ENCODE measurements around the gene STXBP1.
"Not testable (repeated sequence)": the region's sequence is repeated elsewhere in the genome, so short reads cannot be mapped to it uniquely, and the experiment has no call there.

The STXBP1 gene

DNA sequence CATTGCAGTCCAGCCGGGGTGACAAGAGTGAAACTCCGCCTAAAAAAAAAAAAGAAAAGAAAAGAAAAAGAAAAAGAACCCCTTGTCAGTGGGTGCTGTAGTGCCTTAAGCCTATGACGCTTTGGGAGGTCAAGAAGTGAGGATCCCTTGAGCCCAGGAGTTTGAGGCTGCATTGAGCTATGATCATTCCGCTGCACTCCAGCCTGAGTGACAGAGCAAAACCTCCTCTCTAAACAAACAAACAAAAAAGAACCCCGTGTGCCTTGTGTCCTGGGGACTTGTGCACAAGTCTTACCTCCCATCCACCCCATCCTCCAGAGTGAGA is 33.5 kb upstream of the STXBP1 start:
- no peak for FAIRE-seq

GRCh38 chr9:127578952-127579853 is 32.9 kb upstream of the STXBP1 start:
- FAIRE-seq, result no peak

DNA sequence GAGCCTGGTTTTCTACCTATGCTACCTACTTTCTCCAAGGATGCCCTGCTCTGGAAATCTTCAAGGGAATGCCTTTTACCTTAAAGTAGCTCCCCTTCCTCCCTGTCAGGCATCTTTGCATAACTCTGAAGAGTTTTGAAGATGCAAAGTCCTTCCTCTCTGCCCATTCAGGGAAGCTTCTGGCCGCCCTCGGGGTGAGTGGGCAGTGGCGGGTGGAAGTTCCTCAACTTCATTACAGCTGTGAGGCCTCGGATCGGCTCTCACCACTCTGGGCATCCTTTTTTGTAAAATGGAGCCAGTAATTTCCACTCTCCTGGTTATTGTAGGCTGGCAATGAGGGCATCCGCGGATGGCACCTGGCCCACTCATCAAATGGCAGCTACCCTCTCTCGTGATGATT is 31.7 kb upstream of the STXBP1 start:
- no peak for FAIRE-seq

DNA sequence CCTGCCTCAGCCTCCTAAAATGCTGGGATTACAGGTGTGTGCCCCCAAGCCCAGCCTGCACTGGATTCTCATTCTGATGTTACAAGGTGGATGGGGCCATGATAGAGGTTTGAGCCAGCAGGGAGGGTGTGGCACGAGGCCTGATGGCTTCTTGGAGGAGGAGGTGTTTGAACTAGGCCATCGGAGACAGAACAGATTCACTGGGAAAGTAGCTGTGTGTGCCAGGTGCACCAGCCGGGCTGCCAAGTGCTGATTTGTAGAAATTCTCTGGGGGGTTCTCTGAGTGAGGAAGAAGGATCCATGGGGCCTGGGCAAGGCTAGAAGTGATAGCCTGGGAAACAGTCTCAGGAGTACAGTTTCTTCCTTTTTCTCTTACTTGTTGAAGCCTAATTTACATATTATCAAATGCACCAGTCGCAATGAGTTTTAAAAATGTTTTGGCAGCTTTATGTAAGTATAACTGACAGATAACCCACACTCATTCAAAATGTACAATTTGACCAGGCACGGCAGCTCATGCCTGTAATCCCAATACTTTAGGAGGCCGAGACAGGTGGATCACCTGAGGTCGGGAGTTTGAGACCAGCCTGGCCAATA is 31.1 kb upstream of the STXBP1 start:
- no peak for FAIRE-seq

GRCh38 chr9:127584474-127584805 is 27.6 kb upstream of the STXBP1 start:
- FAIRE-seq, result not testable (repeated sequence)

- FAIRE-seq, result no peak
Measured at GRCh38 chr9:127585161-127585819, 26.8 kb upstream of the STXBP1 start.

DNA sequence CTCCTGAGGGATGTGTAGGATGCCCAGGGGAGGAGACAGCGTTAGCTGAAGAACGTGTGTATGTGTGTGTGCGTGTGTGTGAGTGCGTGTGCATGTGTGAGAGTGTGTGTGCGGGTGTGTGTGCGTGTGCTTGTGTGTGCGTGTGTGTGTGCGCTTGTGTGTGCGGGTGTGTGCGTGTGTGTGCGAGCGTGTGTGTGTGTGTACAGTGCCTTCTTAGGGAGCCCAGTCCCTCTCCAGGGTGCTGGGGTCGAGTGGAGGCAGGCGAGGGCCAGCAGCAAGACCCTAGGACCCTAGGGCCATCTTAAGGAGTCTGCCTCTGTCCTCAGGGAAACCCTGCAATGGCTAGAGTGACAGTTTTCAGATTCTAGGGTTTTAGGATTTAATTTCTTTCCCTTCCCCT is 26.0 kb upstream of the STXBP1 start:
- FAIRE-seq, result no peak

- no peak for FAIRE-seq
Measured at GRCh38 chr9:127586537-127586936, 25.5 kb upstream of the STXBP1 start.

DNA sequence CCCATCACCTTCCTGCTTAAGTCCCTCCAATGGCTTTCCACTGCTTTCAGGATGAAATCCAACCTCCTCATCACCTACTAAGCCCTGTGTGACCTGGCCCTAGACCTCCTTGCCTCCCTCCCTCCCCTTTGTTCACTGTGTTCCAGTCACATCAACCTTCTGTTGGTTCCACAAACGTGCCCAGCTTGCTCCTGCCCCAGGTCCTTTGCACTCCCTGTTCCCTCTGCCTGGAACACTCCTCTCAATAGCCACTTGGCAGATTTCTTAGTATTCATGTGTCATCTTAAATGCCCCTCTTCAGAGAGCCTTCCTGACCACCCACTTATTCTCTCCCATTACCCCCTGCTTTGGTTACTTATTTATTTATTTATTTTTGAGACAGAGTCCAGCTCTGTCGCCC is 24.1 kb upstream of the STXBP1 start:
- no peak for FAIRE-seq

DNA sequence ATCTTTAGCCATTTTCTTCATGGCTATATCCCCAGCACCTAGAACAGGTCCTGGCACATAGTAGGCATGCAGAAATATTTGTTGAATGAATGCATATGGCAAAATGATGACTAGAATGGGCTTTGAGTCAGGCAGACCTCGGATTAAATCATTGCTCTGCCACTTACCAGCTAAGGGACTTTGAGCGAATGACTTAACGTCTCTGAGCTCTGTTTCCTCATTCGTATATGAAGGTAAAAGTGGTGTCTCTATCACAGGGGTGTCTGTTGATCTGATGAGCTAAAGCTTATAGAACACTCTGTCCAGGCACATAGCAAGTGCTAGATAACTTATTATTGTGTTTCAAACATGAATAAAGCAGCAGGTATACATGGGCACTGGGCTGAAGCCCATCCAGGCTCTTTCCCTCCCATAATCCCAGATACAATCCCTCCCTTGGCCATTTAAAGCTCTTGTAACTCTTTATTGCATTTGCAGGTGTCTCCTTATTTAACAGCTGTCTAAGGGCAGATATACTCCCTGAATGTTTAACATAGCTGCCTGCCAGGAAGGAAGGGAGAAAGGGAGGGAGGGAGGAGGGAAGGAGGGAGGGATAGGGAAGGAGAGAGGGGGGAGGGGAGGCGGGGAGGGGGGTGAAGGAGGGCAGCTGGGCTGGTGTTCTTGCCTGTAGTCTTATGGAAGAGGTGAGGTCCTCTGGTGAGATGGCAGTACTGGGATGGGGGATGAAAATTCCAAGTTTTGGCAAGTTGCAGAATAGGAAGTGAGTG is 23.2 kb upstream of the STXBP1 start:
- FAIRE-seq, result no peak

DNA sequence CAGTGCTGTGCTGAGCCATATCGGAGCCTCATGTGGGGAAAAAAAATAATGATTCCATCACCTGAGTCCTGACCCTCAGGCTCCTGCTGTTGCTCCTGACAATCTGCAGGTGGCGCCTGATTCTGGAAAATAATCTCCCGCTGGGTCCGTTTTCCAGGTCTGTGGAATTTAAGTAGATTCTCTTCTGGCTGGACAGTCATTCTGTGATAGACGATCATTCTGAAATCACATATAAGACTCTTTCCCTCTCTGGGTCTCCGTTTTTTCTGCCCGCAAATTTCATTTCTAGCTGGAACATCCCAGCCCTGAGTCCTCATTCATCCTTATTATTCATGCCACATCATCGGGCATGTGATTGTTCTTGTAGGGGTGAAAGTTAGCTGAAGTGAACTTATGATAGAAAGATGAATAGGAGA is 22.1 kb upstream of the STXBP1 start:
- FAIRE-seq, result no peak

DNA sequence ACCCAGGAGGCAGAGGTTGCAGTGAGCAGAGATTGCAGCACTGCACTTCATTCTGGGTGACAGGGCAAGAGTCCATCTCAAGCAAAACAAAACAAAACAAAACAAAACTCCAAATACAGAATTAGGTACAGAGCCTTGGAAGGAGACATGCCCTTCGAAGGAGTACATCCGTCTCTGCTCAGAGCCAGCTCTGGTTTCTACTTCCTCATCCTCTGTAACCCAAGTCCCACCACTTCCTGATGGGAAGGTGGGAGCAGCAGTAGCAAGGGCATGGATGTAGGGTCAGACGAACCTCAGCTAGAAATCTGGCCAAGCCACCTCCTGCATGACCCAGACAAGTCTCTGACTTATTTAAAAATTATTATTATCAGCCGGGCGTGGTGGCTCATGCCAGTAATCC is 16.5 kb upstream of the STXBP1 start:
- FAIRE-seq, result no peak

- FAIRE-seq, result no peak
Measured at GRCh38 chr9:127598839-127599549, 13.1 kb upstream of the STXBP1 start.

GRCh38 chr9:127599550-127599891 is 12.6 kb upstream of the STXBP1 start:
- FAIRE-seq, result no peak

DNA sequence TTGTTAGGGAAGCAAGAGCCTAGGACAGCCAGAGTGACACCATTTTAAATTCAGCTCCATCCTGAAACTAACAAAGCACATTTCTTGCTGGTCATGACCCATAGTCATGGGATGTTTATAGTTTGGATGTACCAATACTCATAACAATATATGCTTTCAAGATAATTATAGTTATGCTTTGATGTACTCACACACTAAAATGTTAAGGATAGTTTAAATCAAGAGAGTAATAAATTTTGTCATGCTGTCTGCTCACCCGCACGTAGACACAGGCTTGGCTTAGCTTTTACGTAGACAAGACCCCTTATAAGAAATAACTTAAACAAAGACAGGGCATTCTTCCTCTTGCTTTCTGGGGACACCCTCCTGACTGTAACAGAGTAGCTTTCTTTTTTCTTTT is 8.9 kb upstream of the STXBP1 start:
- FAIRE-seq, result no peak

DNA sequence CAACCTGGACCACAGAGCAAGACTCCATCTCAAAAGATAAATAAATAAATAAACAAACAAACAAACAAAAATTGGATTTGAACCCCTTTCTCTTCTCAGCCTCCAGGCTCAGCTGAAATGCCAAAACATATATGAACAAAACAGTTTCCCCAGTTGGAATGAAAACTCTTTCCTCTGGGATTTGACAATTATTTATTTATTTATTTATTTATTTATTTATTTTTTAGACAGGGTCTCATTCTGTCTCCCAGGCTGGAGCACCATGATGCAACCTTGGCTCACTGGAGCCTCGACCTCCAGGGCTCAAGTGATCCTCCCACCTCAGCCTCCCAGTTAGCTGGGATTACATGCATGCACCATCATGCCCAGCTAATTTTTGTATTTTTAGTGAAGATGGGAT is 6.0 kb upstream of the STXBP1 start:
- no peak for FAIRE-seq

DNA sequence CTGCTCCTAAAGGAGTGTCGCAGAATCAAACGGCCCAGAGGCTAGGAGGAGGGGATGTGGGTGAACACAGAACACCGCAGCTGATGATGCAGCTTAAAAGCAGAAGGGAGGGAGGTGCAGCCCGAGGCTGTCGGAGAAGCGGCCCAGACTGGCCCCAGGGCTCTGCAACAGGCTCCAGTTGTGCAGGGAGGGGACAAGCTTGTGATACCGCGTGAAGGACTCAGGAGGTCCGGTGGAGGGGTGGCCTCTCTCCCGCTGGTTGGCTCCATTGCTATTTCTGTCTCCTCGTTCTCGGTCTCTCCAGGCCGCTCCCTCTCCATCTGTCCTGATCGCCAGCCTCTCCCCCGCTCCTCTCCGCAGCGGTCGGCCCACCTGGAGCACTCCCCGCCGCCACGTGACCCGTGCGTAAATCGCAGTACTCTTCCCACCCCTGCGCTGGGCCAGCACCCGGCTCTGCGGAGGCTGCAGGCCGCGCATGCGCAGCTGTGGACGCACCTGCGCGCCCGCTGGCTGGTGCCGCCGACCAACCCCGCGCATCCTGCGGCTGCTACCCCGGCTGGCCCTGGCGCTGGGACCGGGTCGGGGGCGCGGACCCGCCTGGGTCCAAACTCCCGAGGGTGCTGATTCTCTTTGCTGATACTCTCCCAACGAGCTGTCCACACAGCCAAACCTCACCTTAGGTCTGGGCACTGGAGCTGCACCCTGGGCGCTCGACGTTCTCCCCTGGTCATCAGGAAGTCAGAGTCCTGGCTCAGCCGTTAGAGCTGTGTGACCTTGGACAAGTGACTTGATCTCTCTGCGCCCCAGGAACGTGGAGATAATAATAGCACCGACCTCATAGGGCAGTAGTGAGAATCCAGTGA is 3.7 kb upstream of the STXBP1 start:
- FAIRE-seq, result no peak

DNA sequence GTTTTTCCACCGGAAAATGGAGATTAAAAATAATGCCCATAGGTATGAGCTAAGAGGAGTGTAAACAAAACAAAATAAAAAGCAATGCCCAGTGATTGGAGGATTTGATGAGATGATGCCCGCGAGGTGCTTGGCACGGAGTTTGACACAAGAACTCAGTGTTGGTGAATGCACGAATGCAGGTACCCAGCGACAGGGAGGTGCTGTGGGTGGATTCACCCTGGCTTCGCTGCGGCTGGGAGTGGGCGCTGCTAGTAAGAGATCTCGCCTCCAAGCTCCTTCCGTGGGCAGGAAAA is 526 bp upstream of the STXBP1 start:
- FAIRE-seq, result no peak

- no peak for FAIRE-seq
Measured at GRCh38 chr9:127612939-127613582, 984 bp downstream of the STXBP1 start.

DNA sequence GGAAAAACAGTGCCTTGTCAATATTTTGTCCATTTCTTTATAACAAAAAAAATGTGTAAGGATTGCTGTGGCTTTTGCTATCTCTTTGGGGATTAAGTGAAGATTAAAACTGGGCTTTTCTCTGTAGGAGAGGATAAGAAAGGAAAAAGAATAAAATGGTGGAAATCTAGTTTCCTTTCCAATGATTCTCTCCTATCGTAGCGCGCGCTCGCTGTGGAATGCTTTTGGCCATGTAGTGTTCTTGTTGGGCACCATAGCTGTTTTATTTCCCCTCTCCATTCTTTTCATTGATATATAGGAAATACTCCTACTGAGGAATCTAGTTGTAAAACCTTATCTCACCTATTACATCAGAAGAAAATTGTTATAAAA is 1.5 kb downstream of the STXBP1 start:
- FAIRE-seq, result no peak

DNA sequence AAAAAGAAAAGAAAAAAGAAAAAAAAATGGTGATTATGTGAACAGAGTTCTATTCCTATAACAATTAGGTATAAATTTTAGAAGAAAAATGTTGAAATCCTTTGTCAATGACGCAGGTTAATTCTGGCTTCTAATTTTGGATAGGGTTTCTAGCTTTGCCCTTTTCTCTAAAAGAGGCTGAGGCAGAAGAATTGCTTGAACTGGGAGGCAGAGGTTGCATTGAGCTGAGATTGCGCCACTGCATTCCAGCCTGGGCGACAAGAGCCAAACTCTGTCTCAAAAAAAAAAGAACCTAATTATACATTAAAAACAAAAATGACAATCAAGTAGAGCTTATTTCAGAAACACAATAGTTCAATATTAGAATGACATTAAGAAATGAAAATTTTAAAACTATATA is 2.9 kb downstream of the STXBP1 start:
- FAIRE-seq, result no peak

Measured in colon (tissue), 2 donors.